Mesendoderm (in vitro differentiated cells): ENCODE measurements around the gene LACTBL1.

ENCODE experiments used
- DNase-seq: peaks from one replicate; pipeline ENCODE4 v3.0.0; 2013
- H2AK5ac ChIP-seq: 2 replicates; pipeline ENCODE4 v1.6.1; 2013; ENCODE audit warnings: low read length, inconsistent platforms
- H2BK120ac ChIP-seq: 2 replicates; pipeline ENCODE4 v1.6.1; 2013; ENCODE audit warnings: low read depth, mild to moderate bottlenecking, low read length, moderate library complexity, mixed read lengths
- H2BK15ac ChIP-seq: replicated peaks from 2 replicates; pipeline ENCODE4 v1.6.1; 2013; ENCODE audit warnings: low read depth, mild to moderate bottlenecking, moderate library complexity
- H2BK5ac ChIP-seq: 2 replicates; pipeline ENCODE4 v1.6.1; 2013; ENCODE audit warnings: low read length, inconsistent platforms
- H3K18ac ChIP-seq: 2 replicates; pipeline ENCODE4 v1.6.1; 2013; ENCODE audit warnings: mild to moderate bottlenecking, low read length, mixed read lengths
- H3K23ac ChIP-seq: one replicate; pipeline ENCODE4 v1.6.1; 2013; ENCODE audit warnings: low read length
- H3K27ac ChIP-seq: 2 replicates; pipeline ENCODE4 v1.5.1; 2013; ENCODE audit warnings: low read depth, mild to moderate bottlenecking, inconsistent platforms, low read length, moderate library complexity
- H3K27me3 ChIP-seq: 2 replicates; pipeline ENCODE4 v1.6.1; 2013; ENCODE audit warnings: low read length, control low read depth, mild to moderate bottlenecking, inconsistent platforms; ENCODE audit not compliant: insufficient read depth, poor library complexity
- H3K36me3 ChIP-seq: 2 replicates; pipeline ENCODE4 v1.6.1; 2013; ENCODE audit warnings: low read length, inconsistent platforms; ENCODE audit not compliant: control insufficient read depth, insufficient read depth
- H3K4ac ChIP-seq: one replicate; pipeline ENCODE4 v1.6.1; 2013; ENCODE audit warnings: low read depth, mild to moderate bottlenecking, low read length, moderate library complexity
- H3K4me1 ChIP-seq: 2 replicates; pipeline ENCODE4 v1.6.1; 2013; ENCODE audit warnings: low read depth, low read length, inconsistent platforms; ENCODE audit not compliant: control insufficient read depth
- H3K4me2 ChIP-seq: 2 replicates; pipeline ENCODE4 v1.6.1; 2013; ENCODE audit warnings: low read length
- H3K4me3 ChIP-seq: 2 replicates; pipeline ENCODE4 v1.5.1; 2013; ENCODE audit warnings: mild to moderate bottlenecking, low read length
- H3K56ac ChIP-seq: one replicate; pipeline ENCODE4 v1.6.1; 2013; ENCODE audit warnings: low read length
- H3K79me1 ChIP-seq: 2 replicates; pipeline ENCODE4 v1.6.1; 2013; ENCODE audit warnings: low read length, inconsistent platforms
- H3K79me2 ChIP-seq: 2 replicates; pipeline ENCODE4 v1.6.1; 2013; ENCODE audit warnings: mild to moderate bottlenecking, low read length; ENCODE audit not compliant: control insufficient read depth, insufficient read depth
- H3K9ac ChIP-seq: 2 replicates; pipeline ENCODE4 v1.6.1; 2013; ENCODE audit warnings: low read length, inconsistent platforms
- H4K5ac ChIP-seq: one replicate; pipeline ENCODE4 v1.6.1; 2013; ENCODE audit warnings: low read length
- H4K8ac ChIP-seq: one replicate; pipeline ENCODE4 v1.6.1; 2013; ENCODE audit warnings: low read depth, mild to moderate bottlenecking, control low read depth, low read length, moderate library complexity
- WGBS: extraction: QIAGEN DNeasy Blood & Tissue Kit; methylation state at CpG from one replicate; pipeline ENCODE4 v1.1.7; 2013; ENCODE audit warnings: low lambda C conversion rate, missing lambda C conversion rate; ENCODE audit not compliant: insufficient coverage; ENCODE audit errors: extremely low coverage; 5-methylcytosine and 5-hydroxymethylcytosine counted together

The LACTBL1 gene

GRCh38 chr1:22916471-22916820, 56.2 kb downstream of the LACTBL1 start:
- Histone ChIP-seq H4K8ac (no peak overlapping the region), H3K18ac (no peak overlapping the region), H3K9ac (no peak overlapping the region), H3K79me2 (no peaks in the 10 kb centered on the region), H3K4me1 (no peaks in the 10 kb centered on the region), H3K56ac (no peak overlapping the region), H3K4me3 (no peak overlapping the region), H3K79me1 (no peaks in the 10 kb centered on the region), H3K4ac (no peak overlapping the region), H3K4me2 (no peak overlapping the region), H3K23ac (no peak overlapping the region), H2BK120ac (no peak overlapping the region), H4K5ac (no peak overlapping the region), H2AK5ac (no peak overlapping the region), H2BK5ac (no peak overlapping the region), H2BK15ac (no peak overlapping the region), H3K27me3 (no peaks in the 10 kb centered on the region), H3K27ac (no peak overlapping the region), H3K36me3 (no peaks in the 10 kb centered on the region)
- WGBS = no CpG with 5 or more reads among the region's 12 CpGs
- DNase-seq = no peak

GRCh38 chr1:22915816-22916470, 56.7 kb downstream of the LACTBL1 start:
- no CpG with 5 or more reads among the region's 15 CpGs for WGBS
- Histone ChIP-seq H2BK5ac (no peak overlapping the region), H3K9ac (no peak overlapping the region)

GRCh38 chr1:22915231-22915630, 57.4 kb downstream of the LACTBL1 start:
- Histone ChIP-seq H3K79me2 (no peaks in the 10 kb centered on the region), H3K36me3 (no peaks in the 10 kb centered on the region), H2BK120ac (no peak overlapping the region), H3K9ac (no peak overlapping the region), H3K4me3 (no peak overlapping the region), H3K27me3 (no peaks in the 10 kb centered on the region), H3K4me2 (no peak overlapping the region), H2BK15ac (no peak overlapping the region), H3K27ac (no peak overlapping the region), H3K4ac (no peak overlapping the region), H2AK5ac (no peak overlapping the region), H3K18ac (no peak overlapping the region), H3K79me1 (no peaks in the 10 kb centered on the region), H4K8ac (no peak overlapping the region), H4K5ac (no peak overlapping the region), H3K4me1 (no peaks in the 10 kb centered on the region), H3K23ac (no peak overlapping the region), H3K56ac (no peak overlapping the region), H2BK5ac (no peak overlapping the region)
- WGBS = no CpG with 5 or more reads among the region's 7 CpGs
- no peak for DNase-seq

More at GRCh38 chr1:22915816-22916470, 56.7 kb downstream of the LACTBL1 start:
- no peak overlapping the region for H2AK5ac ChIP-seq
- no peak overlapping the region for H3K18ac ChIP-seq
- no peak overlapping the region for H4K5ac ChIP-seq
- no peak overlapping the region for H3K4ac ChIP-seq
- H3K27ac ChIP-seq = no peak overlapping the region
- no peak overlapping the region for H3K4me3 ChIP-seq
- no peak overlapping the region for H2BK15ac ChIP-seq
- H3K79me1 ChIP-seq = no peaks in the 10 kb centered on the region
- no peak for DNase-seq
- H3K79me2 ChIP-seq = no peaks in the 10 kb centered on the region
- H3K4me1 ChIP-seq = no peaks in the 10 kb centered on the region
- no peak overlapping the region for H3K23ac ChIP-seq
- H4K8ac ChIP-seq = no peak overlapping the region
- no peak overlapping the region for H3K4me2 ChIP-seq
- no peak overlapping the region for H3K56ac ChIP-seq
- H3K36me3 ChIP-seq = no peaks in the 10 kb centered on the region
- no peaks in the 10 kb centered on the region for H3K27me3 ChIP-seq
- H2BK120ac ChIP-seq = no peak overlapping the region

DNA sequence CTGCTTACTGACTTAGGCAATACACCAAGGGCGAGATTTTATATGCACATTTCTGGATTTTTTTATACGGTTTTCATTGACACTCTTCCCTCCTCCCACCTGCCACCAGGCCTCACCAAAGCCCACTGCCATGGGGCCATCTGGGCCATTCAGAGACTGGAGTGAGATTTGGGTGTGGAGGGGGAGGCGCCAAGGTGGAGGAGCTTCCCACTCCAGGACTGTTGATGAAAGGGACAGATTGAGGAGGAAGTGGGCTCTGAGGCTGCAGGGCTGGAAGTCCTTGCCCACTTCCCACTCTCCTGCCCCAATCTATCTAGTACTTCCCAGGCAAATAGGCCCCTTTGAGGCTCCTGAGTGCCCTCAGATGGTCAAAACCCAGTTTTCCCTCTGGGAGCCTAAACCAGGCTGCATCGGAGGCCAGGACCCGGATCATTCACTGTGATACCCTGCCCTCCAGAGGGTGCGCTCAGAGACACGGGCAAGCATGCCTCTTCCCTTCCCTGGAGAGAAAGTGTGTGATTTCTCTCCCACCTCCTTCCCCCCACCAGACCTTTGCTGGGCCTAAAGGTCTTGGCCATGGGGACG, 57.9 kb downstream of the LACTBL1 start:
- no peak overlapping the region for H3K23ac ChIP-seq

GRCh38 chr1:22914156-22914555, 58.5 kb downstream of the LACTBL1 start:
- Histone ChIP-seq H3K79me2 (no peaks in the 10 kb centered on the region), H3K36me3 (no peaks in the 10 kb centered on the region), H3K4me3 (no peak overlapping the region), H2BK5ac (no peak overlapping the region), H3K4me2 (no peak overlapping the region), H3K18ac (no peak overlapping the region), H2BK120ac (no peak overlapping the region), H3K27me3 (no peaks in the 10 kb centered on the region), H2BK15ac (no peak overlapping the region), H4K8ac (no peak overlapping the region), H4K5ac (no peak overlapping the region), H3K4me1 (no peaks in the 10 kb centered on the region), H3K4ac (no peak overlapping the region), H3K79me1 (no peaks in the 10 kb centered on the region), H3K56ac (no peak overlapping the region), H3K27ac (no peak overlapping the region), H2AK5ac (no peak overlapping the region), H3K23ac (no peak overlapping the region), H3K9ac (no peak overlapping the region)
- no CpG with 5 or more reads among the region's 10 CpGs for WGBS
- no peak for DNase-seq

More for the DNA sequence above, 57.9 kb downstream of the LACTBL1 start:
- DNase-seq = peak; percentile 42
- Histone ChIP-seq H3K4ac (no peak overlapping the region), H3K27ac (no peak overlapping the region), H3K4me1 (no peaks in the 10 kb centered on the region), H3K18ac (no peak overlapping the region), H2AK5ac (no peak overlapping the region), H3K4me3 (no peak overlapping the region), H2BK15ac (no peak overlapping the region), H3K36me3 (no peaks in the 10 kb centered on the region), H2BK5ac (no peak overlapping the region), H4K8ac (no peak overlapping the region), H3K56ac (no peak overlapping the region), H3K27me3 (no peaks in the 10 kb centered on the region), H2BK120ac (no peak overlapping the region), H3K79me1 (no peaks in the 10 kb centered on the region), H3K4me2 (no peak overlapping the region), H4K5ac (no peak overlapping the region), H3K9ac (no peak overlapping the region), H3K79me2 (no peaks in the 10 kb centered on the region)
- WGBS = no CpG with 5 or more reads among the region's 8 CpGs
